PC-3 (cell line): ENCODE results near the gene NEDD9.

Experiments used
- EZH2 ChIP-seq: fragments of 300-600 bp; sonication (generic); IDR thresholded peaks from one replicate; pipeline ENCODE4 v1.6.1; 2017; ENCODE audit warnings: antibody characterized with exemption, mild to moderate bottlenecking, low read length; ENCODE audit not compliant: unreplicated experiment
- EZH2phosphoT487 ChIP-seq: fragments of 300-600 bp; sonication (generic); IDR thresholded peaks from 2 replicates; pipeline ENCODE4 v1.6.1; 2018; ENCODE audit warnings: mild to moderate bottlenecking, antibody characterized with exemption, low read length, borderline replicate concordance
- TF ChIP-seq, protein P1 (sequence below): fragments of 300-600 bp; sonication (generic); conservative IDR thresholded peaks from 2 replicates; pipeline ENCODE4 v1.5.1; 2017; ENCODE audit warnings: antibody characterized with exemption, low read depth, mild to moderate bottlenecking, low read length

DNA sequence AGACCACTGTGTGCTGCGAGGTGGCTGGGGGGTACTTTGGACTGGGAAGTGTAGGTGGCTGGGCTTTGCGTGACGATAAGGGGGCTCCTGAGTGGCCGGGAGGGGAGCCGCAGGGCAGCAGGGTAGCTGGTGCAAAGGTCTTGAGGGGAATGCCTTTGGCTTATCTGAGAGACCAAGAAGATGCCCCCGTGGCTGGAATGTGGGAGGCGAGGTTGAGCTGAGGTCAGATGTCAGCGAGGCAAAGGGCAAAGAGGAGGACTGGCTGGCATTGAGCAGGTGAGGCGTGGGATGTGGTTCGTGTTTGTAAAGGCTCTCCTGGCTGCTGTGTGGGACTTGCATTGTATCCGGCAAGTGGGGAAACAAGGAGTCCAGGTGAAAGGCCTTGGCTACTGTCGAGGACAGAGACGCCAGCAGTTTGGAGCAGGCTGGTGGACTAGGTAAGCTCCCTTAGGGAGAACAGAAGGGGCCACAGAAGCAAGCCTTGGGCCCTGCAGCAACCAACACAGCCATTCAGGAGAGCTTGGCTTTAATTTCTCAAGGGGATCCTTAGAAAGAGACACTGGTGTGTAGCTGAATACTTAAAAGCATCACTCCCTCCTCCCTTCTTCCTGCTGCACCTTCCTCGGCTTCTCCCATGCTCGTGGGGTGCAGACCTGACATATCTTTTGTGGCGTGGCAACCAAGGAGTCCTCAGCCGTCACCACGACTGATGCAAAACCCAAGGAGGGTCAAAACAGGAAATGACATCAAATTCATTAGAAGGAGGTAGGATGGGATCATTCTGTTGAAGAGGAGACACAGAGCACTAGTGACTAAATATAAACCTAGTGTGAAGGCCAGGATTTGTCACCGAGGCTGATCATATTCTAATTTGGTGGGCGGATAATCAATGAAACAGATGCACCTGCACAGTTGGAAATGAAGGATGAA is 67.5 kb downstream of the NEDD9 start:
- TF ChIP-seq, protein P1, sequence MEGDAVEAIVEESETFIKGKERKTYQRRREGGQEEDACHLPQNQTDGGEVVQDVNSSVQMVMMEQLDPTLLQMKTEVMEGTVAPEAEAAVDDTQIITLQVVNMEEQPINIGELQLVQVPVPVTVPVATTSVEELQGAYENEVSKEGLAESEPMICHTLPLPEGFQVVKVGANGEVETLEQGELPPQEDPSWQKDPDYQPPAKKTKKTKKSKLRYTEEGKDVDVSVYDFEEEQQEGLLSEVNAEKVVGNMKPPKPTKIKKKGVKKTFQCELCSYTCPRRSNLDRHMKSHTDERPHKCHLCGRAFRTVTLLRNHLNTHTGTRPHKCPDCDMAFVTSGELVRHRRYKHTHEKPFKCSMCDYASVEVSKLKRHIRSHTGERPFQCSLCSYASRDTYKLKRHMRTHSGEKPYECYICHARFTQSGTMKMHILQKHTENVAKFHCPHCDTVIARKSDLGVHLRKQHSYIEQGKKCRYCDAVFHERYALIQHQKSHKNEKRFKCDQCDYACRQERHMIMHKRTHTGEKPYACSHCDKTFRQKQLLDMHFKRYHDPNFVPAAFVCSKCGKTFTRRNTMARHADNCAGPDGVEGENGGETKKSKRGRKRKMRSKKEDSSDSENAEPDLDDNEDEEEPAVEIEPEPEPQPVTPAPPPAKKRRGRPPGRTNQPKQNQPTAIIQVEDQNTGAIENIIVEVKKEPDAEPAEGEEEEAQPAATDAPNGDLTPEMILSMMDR: no peak
- TF ChIP-seq EZH2phosphoT487: no peak
- no peak for TF ChIP-seq EZH2
